K562 (cell line): ENCODE results near the gene IKBKG. TPM values are rescaled to one million over a fixed set of nuclear protein-coding genes. Genes with fewer than 3 reads are reported as not detected.

ENCODE experiments used
- CXXC5 ChIP-seq: fragments of 250-450 bp; sonication (Bioruptor Pico); IDR thresholded peaks from 2 replicates; pipeline ENCODE4 v1.8.0; 2022; ENCODE audit warnings: inconsistent platforms, mild to moderate bottlenecking, moderate library complexity
- EHMT2 ChIP-seq: fragments of 450-650 bp; IDR thresholded peaks from 2 replicates; pipeline ENCODE4 v1.6.1; 2018; ENCODE audit warnings: antibody characterized with exemption
- ETV6 ChIP-seq, 3 experiments: fragments of 150-350 bp in 1 of 3; sonication (generic) in 1 of 3; formaldehyde crosslinking in 1 of 3; IDR thresholded peaks; 2 replicates each; pipeline versions ENCODE4 v1.6.1 to v1.8.0; 2014 to 2022; ENCODE audit warnings: borderline replicate concordance in 2 of 3, low read depth in 2 of 3, antibody characterized with exemption in 1 of 3, low read length in 1 of 3, mild to moderate bottlenecking in 1 of 3, missing genetic modification reagents in 1 of 3
- GTF2F1 ChIP-seq: IDR thresholded peaks from 2 replicates; pipeline ENCODE4 v1.6.1; 2011; ENCODE audit warnings: low read depth, low read length, improper control_type of control experiment
- KDM1A ChIP-seq, 2 experiments: fragments of 450-650 bp; IDR thresholded peaks; 2 replicates each; pipeline ENCODE4 v1.6.1; 2016; ENCODE audit warnings: mild to moderate bottlenecking in 2 of 2
- KLF1 ChIP-seq: fragments of 450-650 bp; IDR thresholded peaks from 2 replicates; pipeline ENCODE4 v1.6.1; 2016; ENCODE audit warnings: missing genetic modification characterization, missing compliant biosample characterization
- KLF16 ChIP-seq: IDR thresholded peaks from 2 replicates; pipeline ENCODE4 v1.6.1; 2016; ENCODE audit warnings: antibody characterized with exemption
- MAFF ChIP-seq: IDR thresholded peaks from 2 replicates; pipeline ENCODE4 v1.6.1; 2012; ENCODE audit warnings: low read length, improper control_type of control experiment
- NBN ChIP-seq: fragments of 450-650 bp; IDR thresholded peaks from 2 replicates; pipeline ENCODE4 v1.6.1; 2016; ENCODE audit warnings: low read depth, mild to moderate bottlenecking
- PURB ChIP-seq: sonication (generic); formaldehyde crosslinking; IDR thresholded peaks from 2 replicates; pipeline ENCODE4 v1.9.0; 2021; ENCODE audit warnings: low read depth, mild to moderate bottlenecking, missing genetic modification reagents
- SETDB1 ChIP-seq: IDR thresholded peaks from one replicate; pipeline ENCODE4 v1.6.1; 2012; ENCODE audit warnings: low read length, control low read depth, inconsistent platforms
- ZNF146 ChIP-seq: IDR thresholded peaks from one replicate; pipeline ENCODE4 v1.6.1; 2018; ENCODE audit warnings: missing compliant biosample characterization; ENCODE audit not compliant: unreplicated experiment
- ZNF174 ChIP-seq: fragments of 250-450 bp; sonication (Bioruptor Pico); IDR thresholded peaks from 2 replicates; pipeline ENCODE4 v1.4.0; 2020; ENCODE audit warnings: mild to moderate bottlenecking
- ZNF347 ChIP-seq: fragments of 450-650 bp; formaldehyde crosslinking; IDR thresholded peaks from 2 replicates; pipeline ENCODE4 v1.4.0; 2020; ENCODE audit warnings: low read depth, mild to moderate bottlenecking, moderate library complexity
- ZNF586 ChIP-seq: fragments of 450-650 bp; formaldehyde crosslinking; conservative IDR thresholded peaks from 2 replicates; pipeline ENCODE4 v1.4.0; 2020; ENCODE audit warnings: mild to moderate bottlenecking, moderate library complexity
- ZNF707 ChIP-seq: fragments of 250-450 bp; sonication (Bioruptor Pico); conservative IDR thresholded peaks from 2 replicates; pipeline ENCODE4 v1.8.0; 2022; ENCODE audit warnings: inconsistent platforms, mild to moderate bottlenecking, moderate library complexity
- ZNF76 ChIP-seq: fragments of 250-450 bp; sonication (Bioruptor Pico); IDR thresholded peaks from 2 replicates; pipeline ENCODE4 v1.4.0; 2020; ENCODE audit warnings: mild to moderate bottlenecking, moderate library complexity, borderline replicate concordance
- polyA plus RNA-seq, 8 experiments: library from polyadenylated mRNA; depleted of rRNA in 4 of 8; stranded (reverse) in 5 of 8; unstranded in 3 of 8; fragments of >200 nt; fragmentation: Nextera tagmentation in 2 of 8; fragmentation: Illumina TruSeq in 1 of 8; extraction: Ambion mirVana in 2 of 8; extraction: Trizol in 1 of 8; gene quantifications; 2 replicates each; pipeline versions ENCODE4 v1.2.1 to v1.2.3, GENCODE V29; 2011 to 2014; ENCODE audit warnings: inconsistent platforms in 1 of 8, missing spikeins in 1 of 8
- total RNA-seq, 7 experiments: library from RNA; depleted of rRNA in 6 of 7; stranded (reverse); fragments of >200 nt in 6 of 7; fragmentation: Illumina TruSeq in 2 of 7; extraction: Trizol in 2 of 7; gene quantifications; 2 replicates each; pipeline versions ENCODE4 v1.2.1 to v1.2.3, GENCODE V29; 2011 to 2021; ENCODE audit warnings: low replicate concordance in 1 of 7
- TF ChIP-seq, protein P1 (sequence below): conservative IDR thresholded peaks from 2 replicates; pipeline ENCODE4 v1.6.1; 2011; ENCODE audit warnings: low read depth, mild to moderate bottlenecking, low read length; ENCODE audit not compliant: control insufficient read depth
- TF ChIP-seq, protein P2 (sequence below): fragments of 450-650 bp; formaldehyde crosslinking; IDR thresholded peaks from 2 replicates; pipeline ENCODE4 v1.4.0; 2020; ENCODE audit warnings: mild to moderate bottlenecking, moderate library complexity
- TF ChIP-seq, protein P3 (sequence below): sonication (generic); formaldehyde crosslinking; IDR thresholded peaks from 2 replicates; pipeline ENCODE4 v1.8.0; 2022; ENCODE audit warnings: missing genetic modification reagents, mild to moderate bottlenecking, moderate library complexity, borderline replicate concordance
- TF ChIP-seq, protein P4 (sequence below): fragments of 450-650 bp; IDR thresholded peaks from 2 replicates; pipeline ENCODE4 v1.6.1; 2017; ENCODE audit warnings: mild to moderate bottlenecking, moderate library complexity
- TF ChIP-seq, protein P5 (sequence below): fragments of 450-650 bp; formaldehyde crosslinking; IDR thresholded peaks from 2 replicates; pipeline ENCODE4 v1.4.0; 2020; ENCODE audit warnings: mild to moderate bottlenecking, moderate library complexity

The IKBKG gene
- total and polyA plus RNA-seq, 9 of the 15 experiments (the other 6 are each of a cell fraction or from before 2014, with no cell fraction given): 0.68 to 60.0 (median 21.9) TPM

DNA sequence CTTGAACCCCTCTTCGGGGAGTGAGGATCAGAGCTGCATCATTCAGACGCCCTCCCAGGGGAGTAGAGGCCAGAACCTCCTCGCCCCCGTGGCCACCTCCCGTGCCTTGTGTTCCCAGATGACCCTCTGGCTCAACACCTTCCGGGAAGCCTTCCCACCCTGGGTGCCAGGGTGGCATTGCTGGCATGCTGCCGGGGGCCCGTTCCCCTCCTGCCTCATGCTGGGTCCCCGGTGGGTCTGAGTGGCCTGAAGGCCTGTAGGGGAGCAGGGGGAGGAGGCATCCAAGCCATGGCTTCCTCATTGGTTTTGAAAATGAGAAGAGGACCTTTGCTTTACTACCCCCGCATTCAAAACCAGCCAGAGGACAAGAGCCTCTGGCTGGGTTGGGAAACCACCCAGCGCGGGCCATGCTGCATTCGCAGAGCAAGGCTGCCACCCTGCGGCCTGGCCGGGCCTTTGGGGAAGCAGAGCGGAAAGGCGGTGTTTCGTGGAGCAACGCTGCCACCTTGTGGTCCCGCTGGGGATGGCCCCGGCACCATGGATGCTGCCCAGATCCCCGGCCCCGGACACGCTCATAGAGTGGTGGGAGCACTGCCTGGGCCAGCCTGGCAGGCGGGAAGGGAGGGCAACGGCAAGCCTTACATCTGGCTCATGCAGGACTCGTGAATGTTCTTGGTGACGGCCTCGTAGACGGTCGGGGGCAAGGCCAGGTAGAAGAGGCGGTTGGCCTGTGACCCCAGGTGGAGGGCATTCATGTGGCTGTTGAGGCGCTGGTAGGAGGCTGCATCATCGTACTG lies 12.7 kb upstream of the IKBKG start (continued):
- TF ChIP-seq, protein P1, sequence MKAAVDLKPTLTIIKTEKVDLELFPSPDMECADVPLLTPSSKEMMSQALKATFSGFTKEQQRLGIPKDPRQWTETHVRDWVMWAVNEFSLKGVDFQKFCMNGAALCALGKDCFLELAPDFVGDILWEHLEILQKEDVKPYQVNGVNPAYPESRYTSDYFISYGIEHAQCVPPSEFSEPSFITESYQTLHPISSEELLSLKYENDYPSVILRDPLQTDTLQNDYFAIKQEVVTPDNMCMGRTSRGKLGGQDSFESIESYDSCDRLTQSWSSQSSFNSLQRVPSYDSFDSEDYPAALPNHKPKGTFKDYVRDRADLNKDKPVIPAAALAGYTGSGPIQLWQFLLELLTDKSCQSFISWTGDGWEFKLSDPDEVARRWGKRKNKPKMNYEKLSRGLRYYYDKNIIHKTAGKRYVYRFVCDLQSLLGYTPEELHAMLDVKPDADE: no peak
- TF ChIP-seq PURB (no peak), NBN (no peak), EHMT2 (no peak), ETV6 (IDR thresholded peaks at IDR 0.05; ENCODE audit: borderline replicate concordance in 1 of 2, low read depth in 2 of 2, low read length in 1 of 2) (no peak), ETV6 (CRISPR knock-in tag; IDR thresholded peaks at IDR 0.05; ENCODE audit: borderline replicate concordance) (no peak), ZNF347 (no peak), ZNF174 (CRISPR knock-in tag) (no peak), SETDB1 (no peak), KLF16 (no peak), ZNF76 (CRISPR knock-in tag) (no peak), CXXC5 (CRISPR knock-in tag) (0 out of 2 replicates have a peak, but pooled peaks have one; percentile 26), KDM1A (IDR thresholded peaks at IDR 0.05) (no peak), GTF2F1 (no peak), ZNF146 (CRISPR knock-in tag) (no peak), ZNF586 (no peak), MAFF (no peak), KLF1 (tag) (no peak), ZNF707 (CRISPR knock-in tag) (no peak)
- TF ChIP-seq, protein P2, sequence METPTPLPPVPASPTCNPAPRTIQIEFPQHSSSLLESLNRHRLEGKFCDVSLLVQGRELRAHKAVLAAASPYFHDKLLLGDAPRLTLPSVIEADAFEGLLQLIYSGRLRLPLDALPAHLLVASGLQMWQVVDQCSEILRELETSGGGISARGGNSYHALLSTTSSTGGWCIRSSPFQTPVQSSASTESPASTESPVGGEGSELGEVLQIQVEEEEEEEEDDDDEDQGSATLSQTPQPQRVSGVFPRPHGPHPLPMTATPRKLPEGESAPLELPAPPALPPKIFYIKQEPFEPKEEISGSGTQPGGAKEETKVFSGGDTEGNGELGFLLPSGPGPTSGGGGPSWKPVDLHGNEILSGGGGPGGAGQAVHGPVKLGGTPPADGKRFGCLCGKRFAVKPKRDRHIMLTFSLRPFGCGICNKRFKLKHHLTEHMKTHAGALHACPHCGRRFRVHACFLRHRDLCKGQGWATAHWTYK (CRISPR knock-in tag): no peak
- TF ChIP-seq, protein P3, sequence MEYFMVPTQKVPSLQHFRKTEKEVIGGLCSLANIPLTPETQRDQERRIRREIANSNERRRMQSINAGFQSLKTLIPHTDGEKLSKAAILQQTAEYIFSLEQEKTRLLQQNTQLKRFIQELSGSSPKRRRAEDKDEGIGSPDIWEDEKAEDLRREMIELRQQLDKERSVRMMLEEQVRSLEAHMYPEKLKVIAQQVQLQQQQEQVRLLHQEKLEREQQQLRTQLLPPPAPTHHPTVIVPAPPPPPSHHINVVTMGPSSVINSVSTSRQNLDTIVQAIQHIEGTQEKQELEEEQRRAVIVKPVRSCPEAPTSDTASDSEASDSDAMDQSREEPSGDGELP (CRISPR knock-in tag): peak; percentile 88
- TF ChIP-seq, protein P4, sequence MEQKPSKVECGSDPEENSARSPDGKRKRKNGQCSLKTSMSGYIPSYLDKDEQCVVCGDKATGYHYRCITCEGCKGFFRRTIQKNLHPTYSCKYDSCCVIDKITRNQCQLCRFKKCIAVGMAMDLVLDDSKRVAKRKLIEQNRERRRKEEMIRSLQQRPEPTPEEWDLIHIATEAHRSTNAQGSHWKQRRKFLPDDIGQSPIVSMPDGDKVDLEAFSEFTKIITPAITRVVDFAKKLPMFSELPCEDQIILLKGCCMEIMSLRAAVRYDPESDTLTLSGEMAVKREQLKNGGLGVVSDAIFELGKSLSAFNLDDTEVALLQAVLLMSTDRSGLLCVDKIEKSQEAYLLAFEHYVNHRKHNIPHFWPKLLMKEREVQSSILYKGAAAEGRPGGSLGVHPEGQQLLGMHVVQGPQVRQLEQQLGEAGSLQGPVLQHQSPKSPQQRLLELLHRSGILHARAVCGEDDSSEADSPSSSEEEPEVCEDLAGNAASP: no peak
- TF ChIP-seq, protein P5, sequence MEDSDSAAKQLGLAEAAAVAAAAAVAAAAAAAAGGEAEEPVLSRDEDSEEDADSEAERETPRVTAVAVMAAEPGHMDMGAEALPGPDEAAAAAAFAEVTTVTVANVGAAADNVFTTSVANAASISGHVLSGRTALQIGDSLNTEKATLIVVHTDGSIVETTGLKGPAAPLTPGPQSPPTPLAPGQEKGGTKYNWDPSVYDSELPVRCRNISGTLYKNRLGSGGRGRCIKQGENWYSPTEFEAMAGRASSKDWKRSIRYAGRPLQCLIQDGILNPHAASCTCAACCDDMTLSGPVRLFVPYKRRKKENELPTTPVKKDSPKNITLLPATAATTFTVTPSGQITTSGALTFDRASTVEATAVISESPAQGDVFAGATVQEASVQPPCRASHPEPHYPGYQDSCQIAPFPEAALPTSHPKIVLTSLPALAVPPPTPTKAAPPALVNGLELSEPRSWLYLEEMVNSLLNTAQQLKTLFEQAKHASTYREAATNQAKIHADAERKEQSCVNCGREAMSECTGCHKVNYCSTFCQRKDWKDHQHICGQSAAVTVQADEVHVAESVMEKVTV (CRISPR knock-in tag): peak; percentile 99
